CD4-positive, alpha-beta T cell treated with Interleukin-12 subunit alpha and Interleukin-12 subunit beta, for 1 hour (primary cell): Measurements from ENCODE around the gene CLUH.
A peak's percentile ranks its signal among the peaks of the same experiment; 100 is the strongest.
"Not testable (repeated sequence)": the region's sequence is repeated elsewhere in the genome, so short reads cannot be mapped to it uniquely, and the experiment has no call there.

Source experiments
- DNase-seq: peaks from one replicate; pipeline ENCODE4 v3.0.0-alpha.2; 2020

The CLUH gene

GRCh38 chr17:2701161-2701995 is 10.2 kb downstream of the CLUH start:
- no peak for DNase-seq

GRCh38 chr17:2700491-2701141 is 10.9 kb downstream of the CLUH start:
- no peak for DNase-seq

GRCh38 chr17:2700030-2700490 is 11.5 kb downstream of the CLUH start:
- no peak for DNase-seq

GRCh38 chr17:2699216-2699805 is 12.3 kb downstream of the CLUH start:
- DNase-seq: not testable (repeated sequence)

- no peak for DNase-seq
Observed at GRCh38 chr17:2697611-2698162, 13.9 kb downstream of the CLUH start.

- DNase-seq: no peak
Observed at GRCh38 chr17:2695961-2696760, 15.4 kb downstream of the CLUH start.

- no peak for DNase-seq
Observed at GRCh38 chr17:2695243-2695960, 16.2 kb downstream of the CLUH start.

- no peak for DNase-seq
Observed at GRCh38 chr17:2694381-2695242, 17.0 kb downstream of the CLUH start.

GRCh38 chr17:2693561-2694380 is 17.8 kb downstream of the CLUH start:
- no peak for DNase-seq

GRCh38 chr17:2692781-2693135 is 18.8 kb downstream of the CLUH start:
- no peak for DNase-seq

GRCh38 chr17:2691965-2692780 is 19.4 kb downstream of the CLUH start:
- DNase-seq: no peak

- DNase-seq: no peak
Observed at GRCh38 chr17:2691069-2691871, 20.3 kb downstream of the CLUH start.

GRCh38 chr17:2690165-2691068 is 21.1 kb downstream of the CLUH start:
- no peak for DNase-seq

- peak; percentile 61 for DNase-seq
Observed at GRCh38 chr17:2689411-2690164, 22.0 kb downstream of the CLUH start.

GRCh38 chr17:2688351-2689342 is 22.9 kb downstream of the CLUH start:
- no peak for DNase-seq
